H1 (cell line): ENCODE data around the gene GRB7. TPM values are rescaled to one million over a fixed set of nuclear protein-coding genes. Genes with fewer than 3 reads are reported as not detected.

Experiments used
- CTCF ChIA-PET: fragments of 300-600 bp; sonication (Branson Sonifier 250); formaldehyde crosslinking; loops from one replicate; lab custom pipeline; 2021; ENCODE audit not compliant: partially characterized antibody; lab: Charles Lee
- POLR2A ChIA-PET: fragments of 300-600 bp; sonication (Branson Sonifier 250); formaldehyde crosslinking; loops from one replicate; lab custom pipeline; 2021; ENCODE audit warnings: inconsistent platforms; ENCODE audit not compliant: partially characterized antibody; lab: Charles Lee
- DNase-seq, 2 experiments: peaks; one replicate each; pipeline versions ENCODE4 v3.0.0 to v3.0.0-alpha.2; 2010 to 2022; ENCODE audit warnings: low spot score in 2 of 2, low read depth in 1 of 2, mixed read lengths in 1 of 2
- FAIRE-seq: peaks from 2 replicates; lab custom pipeline; 2011; peaks lifted over from hg19 to GRCh38; lab: Jason Lieb, UNC
- H2AFZ ChIP-seq: 2 replicates; pipeline ENCODE4 v1.8.1; 2012; ENCODE audit warnings: low read length, inconsistent platforms
- H2AK5ac ChIP-seq: 2 replicates; pipeline ENCODE4 v1.6.1; 2013; ENCODE audit warnings: low read depth, low read length
- H2BK120ac ChIP-seq: replicated peaks from 2 replicates; pipeline ENCODE3; 2013; ENCODE audit warnings: low read depth, low read length, inconsistent platforms
- H2BK12ac ChIP-seq: 2 replicates; pipeline ENCODE4 v1.6.1; 2013; ENCODE audit warnings: low read depth, low read length
- H2BK15ac ChIP-seq: 2 replicates; pipeline ENCODE4 v1.6.1; 2013; ENCODE audit warnings: low read length
- H2BK20ac ChIP-seq: 2 replicates; pipeline ENCODE4 v1.6.1; 2013; ENCODE audit warnings: low read length
- H2BK5ac ChIP-seq: 2 replicates; pipeline ENCODE4 v1.6.1; 2013; ENCODE audit warnings: low read depth, low read length
- H3K14ac ChIP-seq: 2 replicates; pipeline ENCODE4 v1.6.1; 2013; ENCODE audit warnings: inconsistent platforms; ENCODE audit not compliant: insufficient read length
- H3K18ac ChIP-seq: 2 replicates; pipeline ENCODE4 v1.6.1; 2013; ENCODE audit warnings: low read length; ENCODE audit errors: extremely low read depth
- H3K23ac ChIP-seq: 2 replicates; pipeline ENCODE4 v1.6.1; 2013; ENCODE audit warnings: inconsistent platforms; ENCODE audit not compliant: insufficient read length
- H3K23me2 ChIP-seq: 2 replicates; pipeline ENCODE4 v1.6.1; 2013; ENCODE audit warnings: low read depth, low read length
- H3K27ac ChIP-seq: 2 replicates; pipeline ENCODE4 v1.6.1; 2011; ENCODE audit warnings: low read depth, low read length, inconsistent platforms
- H3K27me3 ChIP-seq, 4 experiments: replicated peaks in 1 of 4; 1 replicate in 1 of 4; 2 replicates in 3 of 4; pipeline versions ENCODE4 v1.6.1 to v1.8.1; 2011 to 2013; ENCODE audit warnings: low read length in 3 of 4, mild to moderate bottlenecking in 3 of 4, inconsistent platforms in 2 of 4, mixed read lengths in 2 of 4, moderate library complexity in 1 of 4; ENCODE audit not compliant: control insufficient read depth in 3 of 4, insufficient read depth in 3 of 4; ENCODE audit errors: extremely low read depth in 1 of 4
- H3K36me3 ChIP-seq, 4 experiments: 2 replicates each; pipeline versions ENCODE4 v1.6.1 to v1.8.1; 2011 to 2013; ENCODE audit warnings: mild to moderate bottlenecking in 4 of 4, low read length in 3 of 4, moderate library complexity in 2 of 4, control low read depth in 1 of 4, inconsistent platforms in 1 of 4; ENCODE audit not compliant: insufficient read depth in 4 of 4, control insufficient read depth in 2 of 4
- H3K4ac ChIP-seq: replicated peaks from 2 replicates; pipeline ENCODE3; 2013; ENCODE audit warnings: low read length, low read depth, mixed read lengths, inconsistent platforms; ENCODE audit not compliant: insufficient read length
- H3K4me1 ChIP-seq, 4 experiments: replicated peaks in 1 of 4; 1 replicate in 1 of 4; 2 replicates in 3 of 4; pipeline versions ENCODE4 v1.6.1 to v1.8.1; 2011 to 2013; ENCODE audit warnings: low read length in 3 of 4, inconsistent platforms in 2 of 4, mixed read lengths in 1 of 4; ENCODE audit not compliant: insufficient read depth in 4 of 4, control insufficient read depth in 3 of 4
- H3K4me2 ChIP-seq, 2 experiments: 2 replicates each; pipeline versions ENCODE4 v1.6.1 to v1.8.1; 2011 to 2013; ENCODE audit warnings: low read depth in 2 of 2, low read length in 2 of 2, control low read depth in 1 of 2, inconsistent platforms in 1 of 2, mild to moderate bottlenecking in 1 of 2; ENCODE audit not compliant: insufficient read depth in 1 of 2
- H3K4me3 ChIP-seq, 4 experiments: fragments of 200-600, 300-600 bp in 1 of 4; sonication (generic), shearing (Covaris generic), sonication (Bioruptor Twin) in 1 of 4; 2 replicates each; pipeline versions ENCODE4 v1.5.1 to v1.8.1; 2011 to 2016; ENCODE audit warnings: low read length in 4 of 4, low read depth in 3 of 4, control low read depth in 2 of 4, inconsistent platforms in 2 of 4, mild to moderate bottlenecking in 2 of 4, mixed read lengths in 1 of 4, moderate library complexity in 1 of 4; ENCODE audit not compliant: insufficient read depth in 2 of 4; ENCODE audit errors: extremely low read depth in 1 of 4
- H3K56ac ChIP-seq: replicated peaks from 2 replicates; pipeline ENCODE3; 2013; ENCODE audit warnings: low read depth, mild to moderate bottlenecking, mixed read lengths, low read length, inconsistent platforms; ENCODE audit not compliant: insufficient read length
- H3K79me1 ChIP-seq: 2 replicates; pipeline ENCODE4 v1.6.1; 2013; ENCODE audit warnings: low read depth, low read length, control low read depth
- H3K79me2 ChIP-seq, 2 experiments: 2 replicates each; pipeline versions ENCODE4 v1.6.1 to v1.8.1; 2012 to 2013; ENCODE audit warnings: low read length in 2 of 2, mild to moderate bottlenecking in 2 of 2, inconsistent platforms in 1 of 2; ENCODE audit not compliant: insufficient read depth in 2 of 2, control insufficient read depth in 1 of 2
- H3K9ac ChIP-seq, 4 experiments: replicated peaks in 1 of 4; 1 replicate in 1 of 4; 2 replicates in 3 of 4; pipeline versions ENCODE4 v1.6.1 to v1.8.1; 2011 to 2013; ENCODE audit warnings: low read depth in 3 of 4, low read length in 3 of 4, control low read depth in 2 of 4, mild to moderate bottlenecking in 2 of 4, moderate library complexity in 2 of 4, inconsistent platforms in 1 of 4; ENCODE audit errors: extremely low read depth in 1 of 4
- H3K9me3 ChIP-seq, 2 experiments: 2 replicates each; pipeline versions ENCODE4 v1.6.1 to v1.8.1; 2012 to 2013; ENCODE audit warnings: mild to moderate bottlenecking in 2 of 2, moderate library complexity in 2 of 2, control low read depth in 1 of 2, inconsistent platforms in 1 of 2, low read depth in 1 of 2, low read length in 1 of 2, mixed read lengths in 1 of 2; ENCODE audit not compliant: insufficient read depth in 2 of 2
- H4K20me1 ChIP-seq, 2 experiments: replicated peaks in 1 of 2; 2 replicates each; pipeline versions ENCODE3 to v1.8.1; 2011 to 2013; ENCODE audit warnings: inconsistent platforms in 2 of 2, low read length in 2 of 2, mild to moderate bottlenecking in 1 of 2; ENCODE audit not compliant: insufficient read depth in 2 of 2, control insufficient read depth in 1 of 2
- H4K5ac ChIP-seq: 2 replicates; pipeline ENCODE4 v1.6.1; 2013; ENCODE audit warnings: low read length, low read depth, mixed read lengths, inconsistent platforms; ENCODE audit not compliant: insufficient read length
- H4K8ac ChIP-seq: 2 replicates; pipeline ENCODE4 v1.8.0; 2013; ENCODE audit warnings: mild to moderate bottlenecking, moderate library complexity, low read length, inconsistent platforms; ENCODE audit not compliant: insufficient read depth; ENCODE audit errors: extremely low read depth
- H4K91ac ChIP-seq: replicated peaks from 2 replicates; pipeline ENCODE3; 2013; ENCODE audit warnings: low read length, mixed read lengths, inconsistent platforms; ENCODE audit not compliant: insufficient read length
- HDAC6 ChIP-seq: IDR thresholded peaks from one replicate; pipeline ENCODE4 v1.7.1; 2012; ENCODE audit warnings: low read depth, mild to moderate bottlenecking, inconsistent platforms, low read length, moderate library complexity
- JUND ChIP-seq: IDR thresholded peaks from 2 replicates; pipeline ENCODE4 v1.6.1; 2011; ENCODE audit warnings: mild to moderate bottlenecking, improper control_type of control experiment, low read length
- POLR2A ChIP-seq, 2 experiments: IDR thresholded peaks; 1 replicate in 1 of 2; 2 replicates in 1 of 2; pipeline ENCODE4 v1.6.1; 2011; ENCODE audit warnings: low read depth in 2 of 2, low read length in 2 of 2, mild to moderate bottlenecking in 2 of 2; ENCODE audit errors: control extremely low read depth in 1 of 2
- RNF2 ChIP-seq: fragments of 200-900, 300-1000 bp; sonication (generic); IDR thresholded peaks from 2 replicates; pipeline ENCODE4 v1.7.1; 2016; ENCODE audit warnings: borderline replicate concordance, low read depth, mild to moderate bottlenecking, antibody characterized with exemption, low read length; ENCODE audit not compliant: poor library complexity, severe bottlenecking; ENCODE audit errors: missing control alignments
- WGBS, 2 experiments: shearing (Covaris generic) in 1 of 2; methylation state at CpG; one replicate each; pipeline versions ENCODE4 v1.1.6 to v1.1.7; 2013 to 2015; ENCODE audit warnings: low lambda C conversion rate in 2 of 2, mixed read lengths in 2 of 2, inconsistent platforms in 1 of 2, low coverage in 1 of 2, missing lambda C conversion rate in 1 of 2; ENCODE audit not compliant: insufficient replicate concordance in 2 of 2, insufficient coverage in 1 of 2, insufficient read length in 1 of 2; ENCODE audit errors: extremely low coverage in 1 of 2, missing lambda C conversion rate in 1 of 2; 5-methylcytosine and 5-hydroxymethylcytosine counted together
- polyA plus RNA-seq, 7 experiments: library from polyadenylated mRNA; depleted of rRNA in 3 of 7; stranded (reverse) in 5 of 7; unstranded in 2 of 7; fragments of >200 nt in 5 of 7; fragments of 200-250 nt in 2 of 7; gene quantifications; 1 replicate in 5 of 7; 2 replicates in 1 of 7; 4 replicates in 1 of 7; pipeline versions ENCODE4 v1.2.1 to v1.2.3, GENCODE V29; 2011 to 2013; ENCODE audit warnings: missing spikeins in 2 of 7, mixed read lengths in 2 of 7
- total RNA-seq: library from RNA; stranded (reverse); fragmentation: NEBNext Ultra II Directional; extraction: Animal tissue kit (Norgen Biotek cat#: 25700); gene quantifications from 2 replicates; pipeline ENCODE4 v1.2.1, GENCODE V29; 2021
- TF ChIP-seq, protein P1 (sequence below): IDR thresholded peaks from 2 replicates; pipeline ENCODE4 v1.6.1; 2011; ENCODE audit warnings: low read length, improper control_type of control experiment

Gene GRB7
- total and polyA plus RNA-seq, 2 of the 8 experiments (the other 6 are each of a cell fraction or from before 2014, with no cell fraction given) = 32.2 to 41.5 TPM

DNA sequence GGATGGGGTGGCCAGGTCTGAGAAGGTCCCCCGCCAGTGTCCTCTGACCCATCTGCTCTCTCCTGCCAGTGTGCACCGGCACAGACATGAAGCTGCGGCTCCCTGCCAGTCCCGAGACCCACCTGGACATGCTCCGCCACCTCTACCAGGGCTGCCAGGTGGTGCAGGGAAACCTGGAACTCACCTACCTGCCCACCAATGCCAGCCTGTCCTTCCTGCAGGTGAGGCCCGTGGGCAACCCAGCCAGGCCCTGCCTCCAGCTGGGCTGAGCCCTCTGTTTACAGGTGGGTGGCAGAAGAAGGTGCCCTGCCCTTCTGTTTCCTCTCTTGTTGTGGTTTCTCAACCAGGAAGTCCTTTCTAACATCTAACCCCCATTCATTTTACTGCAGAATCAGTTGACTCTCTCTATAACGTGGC, 30.8 kb upstream of the GRB7 start:
- no peak overlapping the region for H2AK5ac ChIP-seq
- H3K56ac ChIP-seq = no peak overlapping the region
- H3K79me1 ChIP-seq = peaks cover 22% of the 10 kb centered on the region
- H2AFZ ChIP-seq = no peak overlapping the region
- 93% methylated on average over 7 of the region's 7 CpGs; no CpG with 5 or more reads in 1 of the 2 experiments for WGBS, 2 experiments
- H3K9me3 ChIP-seq = no peaks in the 10 kb centered on the region
- no peak for TF ChIP-seq HDAC6
- no peak for TF ChIP-seq RNF2
- no peak for TF ChIP-seq POLR2A (IDR thresholded peaks at IDR 0.05; ENCODE audit: control extremely low read depth in 1 of 2, low read depth in 2 of 2, low read length in 2 of 2)
- TF ChIP-seq, protein P1, sequence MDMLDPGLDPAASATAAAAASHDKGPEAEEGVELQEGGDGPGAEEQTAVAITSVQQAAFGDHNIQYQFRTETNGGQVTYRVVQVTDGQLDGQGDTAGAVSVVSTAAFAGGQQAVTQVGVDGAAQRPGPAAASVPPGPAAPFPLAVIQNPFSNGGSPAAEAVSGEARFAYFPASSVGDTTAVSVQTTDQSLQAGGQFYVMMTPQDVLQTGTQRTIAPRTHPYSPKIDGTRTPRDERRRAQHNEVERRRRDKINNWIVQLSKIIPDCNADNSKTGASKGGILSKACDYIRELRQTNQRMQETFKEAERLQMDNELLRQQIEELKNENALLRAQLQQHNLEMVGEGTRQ = no peak
- no peak for TF ChIP-seq JUND
- peaks cover 27 to 80% of the 10 kb centered on the region in 2 experiments for H3K79me2 ChIP-seq
- POLR2A ChIA-PET = interaction anchor here (0.8 to 38.1 kb wide), 5 partner anchors 8 to 31 kb away, joined by 3 to 708 read pairs (median 5); partner anchors contain the start of genes PGAP3, PNMT and TCAP
- CTCF ChIA-PET = interaction anchor here (2.5 to 52.4 kb wide), 3 partner anchors 11 to 73 kb away, joined by 9 to 1885 read pairs (median 11); partner anchors contain the start of genes MIEN1, PPP1R1B and STARD3
- no peak overlapping the region for H3K4me2 ChIP-seq
- no peak overlapping the region for H2BK12ac ChIP-seq
- no peak overlapping the region for H4K5ac ChIP-seq
- peaks cover 12 to 36% (median 22%) of the 10 kb centered on the region in 4 experiments for H3K4me1 ChIP-seq
- H3K9ac ChIP-seq = no peak overlapping the region
- no peaks in the 10 kb centered on the region for H3K23me2 ChIP-seq
- peaks cover 26 to 37% of the 10 kb centered on the region in 2 experiments for H4K20me1 ChIP-seq
- no peak overlapping the region for H2BK20ac ChIP-seq
- no peak overlapping the region for H2BK15ac ChIP-seq
- no peak overlapping the region for H2BK120ac ChIP-seq
- DNase-seq (no peak), FAIRE-seq (no peak)
- H3K4me3 ChIP-seq = no peak overlapping the region
- H3K18ac ChIP-seq = no peak overlapping the region; the same call in 1 of the 2 replicates
- H2BK5ac ChIP-seq = no peak overlapping the region; the same call in 1 of the 2 replicates
- no peak overlapping the region for H4K91ac ChIP-seq
- H3K36me3 ChIP-seq = peaks cover 23 to 53% (median 44%) of the 10 kb centered on the region in 4 experiments
- no peak overlapping the region for H3K23ac ChIP-seq
- H3K27ac ChIP-seq = no peak overlapping the region
- H3K4ac ChIP-seq = no peak overlapping the region
- no peak overlapping the region; the same call in 1 of the 2 replicates for H4K8ac ChIP-seq
- H3K27me3 ChIP-seq = no peaks in the 10 kb centered on the region
- no peak overlapping the region for H3K14ac ChIP-seq
